SK-N-SH (cell line): Measurements from ENCODE around the gene CA5B. TPM values are rescaled to one million over a fixed set of nuclear protein-coding genes. Genes with fewer than 3 reads are reported as not detected.
"Not testable (repeated sequence)": the region's sequence is repeated elsewhere in the genome, so short reads cannot be mapped to it uniquely, and the experiment has no call there.

ENCODE experiments used
- CTCF ChIA-PET: fragments of 300-600, 350-600 bp; formaldehyde crosslinking; extraction: SDS; loops from one replicate; lab custom pipeline; 2021; lab: Yijun Ruan, JAX
- POLR2A ChIA-PET: fragments of 350-600 bp; sonication (Branson Sonifier 250); formaldehyde crosslinking; extraction: SDS; loops from one replicate; lab custom pipeline; 2020; ENCODE audit warnings: antibody characterized with exemption, inconsistent platforms; lab: Yijun Ruan, JAX
- DNase-seq: peaks from one replicate; pipeline ENCODE4 v3.0.0; 2012
- H2AFZ ChIP-seq: fragments of 200-600 bp; sonication (generic); 2 replicates; pipeline ENCODE4 v1.8.1; 2016; ENCODE audit warnings: antibody characterized with exemption, mild to moderate bottlenecking, low read depth
- H3F3A ChIP-seq: fragments of 200-600 bp; sonication (generic); replicated peaks from 2 replicates; pipeline ENCODE3; 2016; ENCODE audit warnings: antibody characterized with exemption, mild to moderate bottlenecking; ENCODE audit not compliant: insufficient read depth
- H3K27ac ChIP-seq, 2 experiments: fragments of 200-500 bp in 1 of 2; fragments of 200-600 bp in 1 of 2; sonication (Bioruptor generic) in 1 of 2; sonication (generic), shearing (Covaris generic) in 1 of 2; 2 replicates each; pipeline versions ENCODE4 v1.5.1 to v1.6.1; 2014 to 2016; ENCODE audit warnings: low read depth in 2 of 2, inconsistent platforms in 1 of 2, low read length in 1 of 2, mild to moderate bottlenecking in 1 of 2, mixed read lengths in 1 of 2
- H3K27me3 ChIP-seq: fragments of 200-600 bp; sonication (generic), shearing (Covaris generic); 2 replicates; pipeline ENCODE4 v1.6.1; 2016; ENCODE audit warnings: mixed run types; ENCODE audit not compliant: insufficient read depth
- H3K36me3 ChIP-seq, 2 experiments: fragments of 200-500 bp in 1 of 2; fragments of 200-600 bp in 1 of 2; sonication (Bioruptor generic) in 1 of 2; sonication (generic) in 1 of 2; replicated peaks in 1 of 2; 2 replicates each; pipeline versions ENCODE3 to v1.5.1; 2014 to 2016; ENCODE audit warnings: low read length in 1 of 2, mild to moderate bottlenecking in 1 of 2; ENCODE audit not compliant: insufficient read depth in 2 of 2, control insufficient read depth in 1 of 2
- H3K4me1 ChIP-seq, 2 experiments: fragments of 200-500 bp in 1 of 2; fragments of 200-600 bp in 1 of 2; sonication (Bioruptor generic) in 1 of 2; sonication (generic), shearing (Covaris generic) in 1 of 2; 2 replicates each; pipeline versions ENCODE4 v1.5.1 to v1.6.1; 2014 to 2016; ENCODE audit warnings: low read depth in 1 of 2, low read length in 1 of 2, mixed run types in 1 of 2; ENCODE audit not compliant: insufficient read depth in 2 of 2, control insufficient read depth in 1 of 2
- H3K4me2 ChIP-seq: fragments of 200-600 bp; sonication (generic), shearing (Covaris generic); 2 replicates; pipeline ENCODE4 v1.6.1; 2017; ENCODE audit warnings: mixed run types
- H3K4me3 ChIP-seq, 2 experiments: fragments of 200-500 bp in 1 of 2; fragments of 200-600 bp in 1 of 2; sonication (Bioruptor generic) in 1 of 2; sonication (generic), shearing (Covaris generic) in 1 of 2; 2 replicates each; pipeline versions ENCODE4 v1.5.1 to v1.8.1; 2014 to 2016; ENCODE audit warnings: low read depth in 2 of 2, inconsistent platforms in 1 of 2, low read length in 1 of 2, mild to moderate bottlenecking in 1 of 2, mixed read lengths in 1 of 2, moderate library complexity in 1 of 2
- H3K79me2 ChIP-seq: fragments of 200-600 bp; sonication (generic); 2 replicates; pipeline ENCODE4 v1.8.1; 2017; ENCODE audit warnings: mild to moderate bottlenecking; ENCODE audit not compliant: insufficient read depth
- H3K9ac ChIP-seq: fragments of 200-600 bp; sonication (generic); 2 replicates; pipeline ENCODE4 v1.6.1; 2017; ENCODE audit warnings: mixed run types
- H3K9me2 ChIP-seq: fragments of 200-600 bp; sonication (generic); 2 replicates; pipeline ENCODE4 v1.6.1; 2017; ENCODE audit warnings: mixed run types
- H3K9me3 ChIP-seq: fragments of 200-600 bp; sonication (generic); 2 replicates; pipeline ENCODE4 v1.6.1; 2017; ENCODE audit warnings: mixed run types, mild to moderate bottlenecking, moderate library complexity
- H4K20me1 ChIP-seq: fragments of 200-600 bp; sonication (generic); 2 replicates; pipeline ENCODE4 v1.6.1; 2017; ENCODE audit warnings: mild to moderate bottlenecking, mixed run types; ENCODE audit not compliant: insufficient read depth
- CHD2 ChIP-seq: fragments of 150-350 bp; IDR thresholded peaks from 2 replicates; pipeline ENCODE4 v1.6.1; 2018; ENCODE audit warnings: low read length; ENCODE audit not compliant: partially characterized antibody
- ELF1 ChIP-seq: IDR thresholded peaks from 2 replicates; pipeline ENCODE4 v1.4.0; 2012
- EZH2phosphoT487 ChIP-seq: fragments of 200-600 bp; sonication (generic); IDR thresholded peaks from 2 replicates; pipeline ENCODE4 v1.6.1; 2017; ENCODE audit warnings: low read depth, mixed run types, mild to moderate bottlenecking, antibody characterized with exemption, moderate library complexity, borderline replicate concordance
- FOSL2 ChIP-seq: IDR thresholded peaks from 2 replicates; pipeline ENCODE4 v1.4.0; 2012; ENCODE audit warnings: low read depth, mild to moderate bottlenecking, moderate library complexity, borderline replicate concordance
- GABPA ChIP-seq: IDR thresholded peaks from 2 replicates; pipeline ENCODE4 v1.4.0; 2012; ENCODE audit warnings: low read depth, mild to moderate bottlenecking
- GATA2 ChIP-seq: sonication (generic); formaldehyde crosslinking; IDR thresholded peaks from 2 replicates; pipeline ENCODE4 v1.5.0; 2020; ENCODE audit warnings: mild to moderate bottlenecking, missing genetic modification reagents
- JUND ChIP-seq: IDR thresholded peaks from 2 replicates; pipeline ENCODE4 v1.4.0; 2012
- NRF1 ChIP-seq: IDR thresholded peaks from 2 replicates; pipeline ENCODE4 v1.6.1; 2012; ENCODE audit warnings: low read depth, mild to moderate bottlenecking, low read length
- RAD21 ChIP-seq: IDR thresholded peaks from 2 replicates; pipeline ENCODE4 v1.6.1; 2012; ENCODE audit warnings: mild to moderate bottlenecking, low read length
- SIN3A ChIP-seq: IDR thresholded peaks from 2 replicates; pipeline ENCODE4 v1.6.1; 2012; ENCODE audit warnings: low read depth, mild to moderate bottlenecking, low read length, moderate library complexity, borderline replicate concordance
- TEAD4 ChIP-seq: IDR thresholded peaks from 2 replicates; pipeline ENCODE4 v1.4.0; 2012; ENCODE audit warnings: mild to moderate bottlenecking, borderline replicate concordance; ENCODE audit not compliant: insufficient read depth
- YY1 ChIP-seq: IDR thresholded peaks from 2 replicates; pipeline ENCODE4 v1.4.0; 2012; ENCODE audit warnings: low read depth, mild to moderate bottlenecking
- WGBS: methylation state at CpG from one replicate; pipeline ENCODE4 v1.1.6; 2017; ENCODE audit warnings: low lambda C conversion rate; 5-methylcytosine and 5-hydroxymethylcytosine counted together
- polyA plus RNA-seq, 3 experiments: library from polyadenylated mRNA; depleted of rRNA; stranded (reverse); fragments of >200 nt; gene quantifications; 2 replicates each; pipeline ENCODE4 v1.2.3, GENCODE V29; 2012
- TF ChIP-seq, protein P1 (sequence below): fragments of 200-600 bp; sonication (generic); IDR thresholded peaks from 2 replicates; pipeline ENCODE4 v1.6.1; 2017; ENCODE audit warnings: antibody characterized with exemption, mild to moderate bottlenecking, moderate library complexity

Gene CA5B
- polyA plus RNA-seq, 1 of the 3 experiments (the other 2 are of a cell fraction), result 4.4 TPM

DNA sequence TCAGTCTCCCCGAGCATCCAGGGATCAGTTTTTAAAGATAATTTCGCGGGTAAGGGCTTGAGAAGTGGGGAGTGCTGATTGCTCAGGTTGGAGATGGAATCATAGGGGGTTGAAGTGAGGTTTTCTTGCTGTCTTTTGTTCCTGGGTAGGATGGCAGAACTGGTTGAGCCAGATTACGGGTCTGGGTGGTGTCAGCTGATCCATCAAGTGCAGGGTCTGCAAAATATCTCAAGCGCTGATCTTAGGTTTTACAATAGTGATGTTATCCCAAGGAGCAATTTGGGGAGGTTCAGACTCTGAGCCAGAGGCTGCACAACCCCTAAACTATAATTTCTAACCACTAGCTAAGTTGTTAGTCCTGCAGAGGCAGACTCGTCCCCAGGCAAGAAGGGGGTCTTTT, 8.6 kb downstream of the CA5B start:
- H3K4me1 ChIP-seq, H3K4me3 ChIP-seq, CTCF ChIA-PET, H3K9me3 ChIP-seq, H3K9ac ChIP-seq, H3K36me3 ChIP-seq, H3K27me3 ChIP-seq, H3K9me2 ChIP-seq, H3K4me2 ChIP-seq, H2AFZ ChIP-seq, POLR2A ChIA-PET, H4K20me1 ChIP-seq, DNase-seq, H3K79me2 ChIP-seq, H3F3A ChIP-seq, H3K27ac ChIP-seq: not testable (repeated sequence)
- WGBS, result 95% methylated on average over 6 of the region's 6 CpGs

DNA sequence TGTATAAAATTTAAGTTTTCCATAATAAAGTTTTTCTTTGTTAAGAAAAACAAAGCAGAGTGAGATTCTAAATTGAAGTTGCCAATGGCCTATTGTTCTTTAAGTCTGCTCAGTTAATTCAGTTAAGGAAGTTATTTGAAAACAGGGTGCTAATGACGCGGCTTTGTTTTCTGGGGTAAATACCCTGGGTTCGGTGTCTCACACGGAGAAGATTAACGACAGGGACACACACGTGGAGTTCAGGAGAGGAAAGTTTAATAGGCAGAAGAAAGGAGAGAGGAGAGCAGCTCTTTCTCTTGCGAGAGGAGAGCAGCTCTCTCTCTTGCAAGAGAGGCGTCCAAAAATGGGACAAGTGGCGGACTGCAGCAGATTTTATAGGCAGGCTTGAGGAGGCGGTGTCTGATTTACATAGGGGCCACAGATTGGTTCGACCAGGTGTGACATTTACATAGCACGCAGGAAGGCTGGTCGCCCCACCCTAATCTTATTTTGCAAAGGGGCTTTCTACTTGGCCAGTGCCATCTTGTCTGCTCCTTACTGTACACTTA, 9.6 kb downstream of the CA5B start:
- Histone ChIP-seq H3F3A (no peaks in the 10 kb centered on the region), H3K4me2 (no peak overlapping the region), H3K79me2 (no peaks in the 10 kb centered on the region), H3K9me3 (no peaks in the 10 kb centered on the region), H3K9me2 (no peaks in the 10 kb centered on the region), H4K20me1 (no peaks in the 10 kb centered on the region), H3K4me3 (no peak overlapping the region), H3K27me3 (no peaks in the 10 kb centered on the region), H3K9ac (no peak overlapping the region), H3K36me3 (peaks cover 3 to 6% of the 10 kb centered on the region in 2 experiments), H2AFZ (no peak overlapping the region), H3K4me1 (no peaks in the 10 kb centered on the region; a peak in 2 of 4 replicates), H3K27ac (no peak overlapping the region)
- no peak for DNase-seq
- ChIA-PET POLR2A (no interaction called here), CTCF (no interaction called here)
- TF ChIP-seq NRF1, result no peak
- no peak for TF ChIP-seq CHD2
- no peak for TF ChIP-seq YY1
- TF ChIP-seq, protein P1, sequence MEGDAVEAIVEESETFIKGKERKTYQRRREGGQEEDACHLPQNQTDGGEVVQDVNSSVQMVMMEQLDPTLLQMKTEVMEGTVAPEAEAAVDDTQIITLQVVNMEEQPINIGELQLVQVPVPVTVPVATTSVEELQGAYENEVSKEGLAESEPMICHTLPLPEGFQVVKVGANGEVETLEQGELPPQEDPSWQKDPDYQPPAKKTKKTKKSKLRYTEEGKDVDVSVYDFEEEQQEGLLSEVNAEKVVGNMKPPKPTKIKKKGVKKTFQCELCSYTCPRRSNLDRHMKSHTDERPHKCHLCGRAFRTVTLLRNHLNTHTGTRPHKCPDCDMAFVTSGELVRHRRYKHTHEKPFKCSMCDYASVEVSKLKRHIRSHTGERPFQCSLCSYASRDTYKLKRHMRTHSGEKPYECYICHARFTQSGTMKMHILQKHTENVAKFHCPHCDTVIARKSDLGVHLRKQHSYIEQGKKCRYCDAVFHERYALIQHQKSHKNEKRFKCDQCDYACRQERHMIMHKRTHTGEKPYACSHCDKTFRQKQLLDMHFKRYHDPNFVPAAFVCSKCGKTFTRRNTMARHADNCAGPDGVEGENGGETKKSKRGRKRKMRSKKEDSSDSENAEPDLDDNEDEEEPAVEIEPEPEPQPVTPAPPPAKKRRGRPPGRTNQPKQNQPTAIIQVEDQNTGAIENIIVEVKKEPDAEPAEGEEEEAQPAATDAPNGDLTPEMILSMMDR, result no peak
- no peak for TF ChIP-seq TEAD4
- no peak for TF ChIP-seq JUND
- TF ChIP-seq GATA2 (CRISPR knock-in tag), result no peak
- TF ChIP-seq EZH2phosphoT487, result no peak
- TF ChIP-seq SIN3A, result no peak
- TF ChIP-seq GABPA, result no peak
- TF ChIP-seq ELF1, result no peak
- no peak for TF ChIP-seq FOSL2
- no peak for TF ChIP-seq RAD21
- 88% methylated on average over 13 of the region's 13 CpGs for WGBS
